GM18502 (cell line): ENCODE data around the gene SCAPER.

Experiments
- ATAC-seq: cut with Tn5 transposase; IDR thresholded peaks from one replicate; pipeline ENCODE4 v1.9.1; 2021; ENCODE audit warnings: mild to moderate bottlenecking; ENCODE audit not compliant: unreplicated experiment, poor library complexity

SCAPER gene

DNA sequence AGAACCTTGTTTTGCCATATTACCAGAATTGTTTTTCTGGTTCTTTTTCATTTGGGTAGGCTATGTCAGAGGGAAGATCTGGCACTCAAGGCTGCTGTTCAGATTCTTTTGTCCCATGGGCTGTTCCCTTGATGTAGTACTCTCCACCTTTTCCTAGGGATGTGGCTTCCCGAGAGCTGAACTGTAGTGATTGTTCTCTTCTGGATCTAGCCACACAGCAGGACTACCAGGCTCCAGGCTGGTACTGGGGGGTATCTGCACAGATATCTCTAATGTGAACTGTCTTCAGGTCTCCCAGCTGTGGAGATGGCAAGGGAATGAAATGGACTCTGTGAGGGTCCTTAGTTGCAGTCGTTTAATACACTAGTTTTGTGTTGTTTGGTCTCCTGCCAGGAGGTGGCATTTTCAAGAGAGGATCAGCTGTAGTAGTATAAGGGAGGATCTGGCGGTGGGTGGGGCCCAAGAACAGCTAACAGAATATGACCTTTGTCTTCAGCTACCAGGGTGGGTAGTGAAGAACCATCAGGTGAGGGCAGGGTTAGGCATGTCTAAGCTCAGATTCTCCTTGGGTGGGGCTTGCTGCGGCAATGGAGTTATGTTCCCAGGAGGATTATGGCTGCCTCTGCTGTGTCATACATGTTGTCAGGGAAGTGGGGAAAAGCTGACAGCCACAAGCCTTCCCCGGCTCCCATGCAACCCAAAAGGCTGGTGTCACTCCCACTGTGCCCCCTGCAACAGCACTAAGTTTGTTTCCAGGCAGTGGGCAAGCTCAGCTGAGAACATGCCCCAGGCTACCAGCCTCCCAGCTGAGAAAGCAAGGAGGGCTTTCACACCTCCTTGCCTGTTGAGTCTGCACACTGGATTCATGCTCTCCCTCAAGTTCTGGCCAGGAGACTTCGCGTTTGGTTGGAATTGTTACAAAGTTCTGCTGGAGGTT lies 316.1 kb downstream of the SCAPER start:
- no peak for ATAC-seq

GRCh38 chr15:76585576-76585897 lies 319.6 kb downstream of the SCAPER start:
- no peak for ATAC-seq

- ATAC-seq = no peak
These were observed 320.1 kb downstream of the SCAPER start for GRCh38 chr15:76584868-76585575.

- ATAC-seq = no peak
These were observed 322.6 kb downstream of the SCAPER start for GRCh38 chr15:76582550-76582949.

DNA sequence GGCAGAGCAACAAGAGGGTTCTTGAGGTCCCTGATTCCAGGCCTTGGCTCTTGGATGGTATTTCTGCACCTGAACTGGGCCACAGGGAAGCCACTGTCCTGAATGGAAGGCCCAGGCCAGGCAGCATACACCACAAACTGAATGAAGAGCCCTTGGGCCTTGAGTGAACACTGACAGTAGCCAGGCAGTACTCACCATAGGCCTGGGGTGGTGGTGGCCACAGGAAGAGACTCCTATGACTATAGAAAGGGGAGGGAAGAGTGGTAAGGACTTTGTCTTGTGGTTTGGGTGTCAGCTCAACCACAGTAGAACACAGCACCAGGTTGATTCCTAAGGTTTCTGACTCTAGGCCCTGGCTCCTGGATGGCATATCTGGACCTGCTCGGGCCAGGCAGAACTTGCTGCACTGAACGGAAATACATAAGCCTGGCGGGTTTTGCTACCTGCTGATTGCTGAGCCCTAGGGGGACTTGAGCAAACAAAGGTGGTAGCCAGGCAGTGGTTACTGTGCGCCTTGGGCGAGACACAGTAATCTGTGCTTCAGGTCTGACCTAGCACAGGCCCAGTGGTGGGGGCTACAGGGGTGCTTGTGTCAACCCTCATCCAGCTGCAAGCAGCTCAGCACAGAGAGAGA lies 327.1 kb downstream of the SCAPER start:
- ATAC-seq = no peak

- ATAC-seq = no peak
These were observed 328.4 kb downstream of the SCAPER start for GRCh38 chr15:76576523-76577279.

GRCh38 chr15:76575679-76576078 lies 329.5 kb downstream of the SCAPER start:
- ATAC-seq = peak; percentile 36

DNA sequence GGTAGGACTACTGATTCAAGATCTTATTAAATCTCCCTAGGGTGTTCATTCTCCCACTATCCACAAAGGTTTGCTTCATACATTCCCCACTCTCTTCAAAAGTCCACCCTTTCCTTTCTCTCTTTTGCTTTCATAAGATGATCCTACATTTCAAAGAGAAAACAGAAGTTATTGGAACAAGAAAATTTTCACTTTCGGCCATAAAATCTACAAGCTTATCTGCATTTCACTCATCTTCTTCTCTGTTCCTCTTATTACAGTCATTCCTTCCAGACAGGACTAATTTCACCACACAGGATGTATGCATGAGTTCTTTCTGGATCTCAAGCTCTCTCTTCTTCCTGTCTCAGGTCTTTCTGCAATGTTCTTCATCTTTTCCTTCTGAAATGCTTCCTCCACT lies 329.9 kb downstream of the SCAPER start:
- ATAC-seq = peak; percentile 90

DNA sequence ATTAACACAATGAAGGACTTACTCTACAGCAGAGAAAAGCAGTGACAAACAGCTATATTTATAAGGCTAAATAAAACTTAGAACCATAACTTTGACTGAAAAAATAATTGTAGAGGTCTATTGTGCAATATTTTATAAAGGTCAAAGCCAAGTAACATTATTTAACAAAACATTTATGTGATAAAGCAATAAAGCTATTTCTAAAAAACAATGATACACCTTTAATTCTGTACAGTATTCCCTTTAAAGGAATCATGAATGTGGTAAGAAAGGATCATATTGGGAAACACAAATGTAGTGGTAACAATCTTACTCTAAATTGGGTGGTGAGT lies 332.2 kb downstream of the SCAPER start:
- ATAC-seq = no peak

DNA sequence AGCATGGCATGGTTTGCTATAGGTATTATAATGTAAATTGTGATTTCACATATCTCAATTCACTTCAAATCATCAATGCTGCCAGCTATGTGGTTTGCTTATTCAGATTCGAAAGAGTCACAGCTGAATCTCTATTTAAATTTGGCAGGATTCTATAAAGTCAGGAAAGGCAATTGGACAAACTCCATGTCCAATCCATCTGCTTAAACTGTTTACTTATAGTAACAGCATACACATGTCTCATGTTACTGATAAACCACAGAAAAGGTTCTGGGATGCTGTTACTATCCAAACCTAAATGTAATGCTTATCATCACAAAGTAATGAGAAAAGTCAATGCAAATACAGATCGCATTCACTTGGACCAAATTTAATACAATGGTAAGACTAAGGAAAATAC lies 338.9 kb downstream of the SCAPER start:
- no peak for ATAC-seq

DNA sequence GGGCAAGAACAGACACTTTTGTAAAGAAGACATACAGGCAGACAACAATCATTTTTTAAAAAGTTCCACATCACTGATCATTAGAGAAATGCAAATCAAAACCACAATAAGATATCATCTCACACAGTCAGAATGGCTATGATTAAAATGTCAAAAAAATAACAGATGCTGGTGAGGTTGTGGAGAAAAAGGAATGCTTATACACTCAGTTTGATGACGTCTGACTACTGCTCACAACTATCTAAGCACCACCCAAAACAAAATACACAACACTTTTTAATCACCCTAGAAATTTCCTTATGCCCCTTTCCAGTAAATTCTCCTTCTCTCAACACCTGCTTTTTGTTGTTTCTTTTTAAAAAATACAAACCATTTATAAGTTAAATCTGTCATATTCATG lies 339.8 kb downstream of the SCAPER start:
- ATAC-seq = no peak

GRCh38 chr15:76555247-76555646 lies 349.9 kb downstream of the SCAPER start:
- no peak for ATAC-seq

- no peak for ATAC-seq
These were observed 351.6 kb downstream of the SCAPER start for GRCh38 chr15:76553564-76553963.

GRCh38 chr15:76553102-76553501 lies 352.0 kb downstream of the SCAPER start:
- no peak for ATAC-seq

GRCh38 chr15:76546805-76547204 lies 358.3 kb downstream of the SCAPER start:
- ATAC-seq = no peak

GRCh38 chr15:76533995-76534394 lies 371.1 kb downstream of the SCAPER start:
- no peak for ATAC-seq

GRCh38 chr15:76533060-76533820 lies 371.9 kb downstream of the SCAPER start:
- ATAC-seq = no peak

GRCh38 chr15:76529911-76530310 lies 375.2 kb downstream of the SCAPER start:
- ATAC-seq = no peak

- no peak for ATAC-seq
These were observed 379.0 kb downstream of the SCAPER start for GRCh38 chr15:76526111-76526510.

DNA sequence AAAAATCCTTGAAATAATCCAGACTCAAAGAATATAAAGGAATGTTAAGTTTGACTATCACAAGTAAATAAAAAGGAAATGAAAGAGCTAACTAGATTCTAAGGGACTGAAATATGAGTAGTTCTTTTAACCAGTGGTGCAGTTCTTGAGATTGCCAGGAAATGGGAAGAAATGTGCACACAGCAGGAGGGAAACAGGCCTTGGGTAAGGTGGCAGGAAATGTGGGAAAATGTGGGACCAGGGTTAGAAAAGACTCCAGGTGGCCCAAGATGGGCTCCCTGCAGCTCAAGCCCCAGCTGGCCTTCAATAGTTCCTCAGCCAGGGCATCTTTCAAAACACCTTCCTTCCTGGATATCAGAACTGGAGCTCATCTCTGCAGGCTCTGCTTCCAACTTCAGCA lies 387.2 kb downstream of the SCAPER start:
- no peak for ATAC-seq
